Mesothelial cell of epicardium (in vitro differentiated cells): Measurements from ENCODE around the gene CAVIN3. TPM values are rescaled to one million over a fixed set of nuclear protein-coding genes. Genes with fewer than 3 reads are reported as not detected.

Experiments
- DNase-seq, 2 experiments: peaks; one replicate each; pipeline ENCODE4 v3.0.0; 2021; ENCODE audit warnings: low spot score in 2 of 2; ENCODE audit not compliant: unreplicated experiment in 2 of 2
- H3K27ac Mint-ChIP-seq: 2 replicates; pipeline ENCODE4 v1.8.0; 2021; ENCODE audit warnings: mixed read lengths
- H3K27me3 Mint-ChIP-seq: 2 replicates; pipeline ENCODE4 v1.8.0; 2021; ENCODE audit warnings: low read depth, mixed read lengths
- H3K36me3 Mint-ChIP-seq: 2 replicates; pipeline ENCODE4 v1.8.0; 2021; ENCODE audit warnings: mixed read lengths
- H3K4me1 Mint-ChIP-seq: 2 replicates; pipeline ENCODE4 v1.8.0; 2021; ENCODE audit warnings: mixed read lengths
- H3K4me3 Mint-ChIP-seq: 2 replicates; pipeline ENCODE4 v1.8.0; 2021; ENCODE audit warnings: mild to moderate bottlenecking, moderate library complexity, mixed read lengths
- H3K9me3 Mint-ChIP-seq: 2 replicates; pipeline ENCODE4 v1.8.0; 2021; ENCODE audit warnings: mixed read lengths
- total RNA-seq: library from RNA; stranded (reverse); gene quantifications from 3 replicates; pipeline ENCODE4 v1.2.1, GENCODE V29; 2021
- TF ChIP-seq, protein P1 (sequence below): fragments of 200-600 bp; sonication (generic); IDR thresholded peaks from one replicate; pipeline ENCODE4 v1.5.0; 2021; ENCODE audit warnings: antibody characterized with exemption; ENCODE audit not compliant: unreplicated experiment

Gene CAVIN3, protein sequence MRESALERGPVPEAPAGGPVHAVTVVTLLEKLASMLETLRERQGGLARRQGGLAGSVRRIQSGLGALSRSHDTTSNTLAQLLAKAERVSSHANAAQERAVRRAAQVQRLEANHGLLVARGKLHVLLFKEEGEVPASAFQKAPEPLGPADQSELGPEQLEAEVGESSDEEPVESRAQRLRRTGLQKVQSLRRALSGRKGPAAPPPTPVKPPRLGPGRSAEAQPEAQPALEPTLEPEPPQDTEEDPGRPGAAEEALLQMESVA
- total RNA-seq, result 15.3 to 16.4 TPM (median 16.3 TPM) in 3 replicates

DNA sequence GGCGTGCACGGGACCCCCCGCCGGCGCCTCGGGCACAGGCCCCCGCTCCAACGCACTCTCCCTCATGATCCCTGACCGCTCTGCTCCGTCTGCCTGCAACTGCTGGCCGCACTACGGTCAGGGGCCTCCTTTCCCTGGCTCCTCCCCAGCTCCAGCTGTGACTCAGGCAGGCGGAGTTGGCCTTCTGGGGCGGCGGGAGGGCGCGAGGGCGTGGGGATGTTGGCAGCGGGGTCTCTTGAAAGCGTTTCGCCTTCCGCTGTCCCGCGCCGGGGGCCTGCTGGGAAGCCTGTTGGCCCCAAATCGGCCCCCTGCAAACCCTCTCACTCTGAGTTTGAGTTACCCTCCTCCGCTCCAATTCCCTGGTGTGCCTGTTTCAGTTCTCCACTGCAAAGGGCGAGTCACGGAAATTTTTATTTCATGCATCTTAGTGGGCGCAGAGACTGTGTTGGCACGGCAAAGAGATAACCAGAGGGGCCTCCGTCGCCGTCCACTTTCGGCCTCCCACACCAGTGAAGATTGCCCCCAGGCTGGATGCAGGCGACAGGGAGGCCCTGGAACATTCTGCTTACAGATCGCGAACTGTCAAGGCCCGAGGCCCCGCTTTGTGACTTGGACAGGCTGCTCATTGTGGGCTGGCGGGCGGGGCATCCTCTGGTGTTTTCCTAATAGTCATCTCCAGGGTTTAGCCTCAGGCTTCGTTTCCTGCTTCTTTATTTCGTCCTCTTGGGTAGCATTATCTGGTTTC, at the start of gene CAVIN3:
TSS of gene CAVIN3 (minus strand) at position 91 of the 745 bp plus-strand sequence. CDS start at position 66, 25 bp downstream.
- TF ChIP-seq, protein P1, sequence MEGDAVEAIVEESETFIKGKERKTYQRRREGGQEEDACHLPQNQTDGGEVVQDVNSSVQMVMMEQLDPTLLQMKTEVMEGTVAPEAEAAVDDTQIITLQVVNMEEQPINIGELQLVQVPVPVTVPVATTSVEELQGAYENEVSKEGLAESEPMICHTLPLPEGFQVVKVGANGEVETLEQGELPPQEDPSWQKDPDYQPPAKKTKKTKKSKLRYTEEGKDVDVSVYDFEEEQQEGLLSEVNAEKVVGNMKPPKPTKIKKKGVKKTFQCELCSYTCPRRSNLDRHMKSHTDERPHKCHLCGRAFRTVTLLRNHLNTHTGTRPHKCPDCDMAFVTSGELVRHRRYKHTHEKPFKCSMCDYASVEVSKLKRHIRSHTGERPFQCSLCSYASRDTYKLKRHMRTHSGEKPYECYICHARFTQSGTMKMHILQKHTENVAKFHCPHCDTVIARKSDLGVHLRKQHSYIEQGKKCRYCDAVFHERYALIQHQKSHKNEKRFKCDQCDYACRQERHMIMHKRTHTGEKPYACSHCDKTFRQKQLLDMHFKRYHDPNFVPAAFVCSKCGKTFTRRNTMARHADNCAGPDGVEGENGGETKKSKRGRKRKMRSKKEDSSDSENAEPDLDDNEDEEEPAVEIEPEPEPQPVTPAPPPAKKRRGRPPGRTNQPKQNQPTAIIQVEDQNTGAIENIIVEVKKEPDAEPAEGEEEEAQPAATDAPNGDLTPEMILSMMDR, result no peak
- H3K4me1 Mint-ChIP-seq, result peaks cover 34% of the 10 kb centered on the region
- no peaks in the 10 kb centered on the region for H3K9me3 Mint-ChIP-seq
- H3K27ac Mint-ChIP-seq, result peak within 1 kb of the TSS; percentile 84
- H3K36me3 Mint-ChIP-seq, result no peaks in the 10 kb centered on the region
- H3K27me3 Mint-ChIP-seq, result peaks cover 21% of the 10 kb centered on the region
- DNase-seq, result peak; percentile 25 to 54
- peak within 1 kb of the TSS; percentile 77 for H3K4me3 Mint-ChIP-seq

DNA sequence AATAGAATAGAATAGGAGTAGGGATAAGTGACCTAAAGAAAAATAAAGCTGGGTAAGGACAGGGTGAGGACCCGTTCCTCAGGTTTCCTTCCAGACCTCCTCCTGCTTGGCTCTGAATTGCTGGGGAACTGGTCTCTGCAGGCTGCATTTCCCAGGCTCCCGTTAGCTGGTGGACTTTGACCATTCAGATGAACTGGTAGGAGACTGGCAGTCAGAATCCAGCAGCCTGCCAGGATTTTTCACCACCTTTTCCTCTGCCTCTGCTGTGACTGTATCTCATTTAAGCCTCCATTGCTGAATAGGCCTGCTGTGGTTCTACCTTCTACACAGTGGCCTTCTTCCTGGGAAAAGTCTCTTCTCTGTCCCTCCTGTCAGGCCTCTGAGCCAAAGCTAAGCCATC, 45.4 kb upstream of the CAVIN3 start:
- H3K27me3 Mint-ChIP-seq, result no peaks in the 10 kb centered on the region
- H3K27ac Mint-ChIP-seq, result no peak overlapping the region
- no peaks in the 10 kb centered on the region for H3K36me3 Mint-ChIP-seq
- TF ChIP-seq, protein P1, result no peak
- no peaks in the 10 kb centered on the region for H3K9me3 Mint-ChIP-seq
- no peak for DNase-seq
- no peak overlapping the region for H3K4me3 Mint-ChIP-seq
- H3K4me1 Mint-ChIP-seq, result no peaks in the 10 kb centered on the region

DNA sequence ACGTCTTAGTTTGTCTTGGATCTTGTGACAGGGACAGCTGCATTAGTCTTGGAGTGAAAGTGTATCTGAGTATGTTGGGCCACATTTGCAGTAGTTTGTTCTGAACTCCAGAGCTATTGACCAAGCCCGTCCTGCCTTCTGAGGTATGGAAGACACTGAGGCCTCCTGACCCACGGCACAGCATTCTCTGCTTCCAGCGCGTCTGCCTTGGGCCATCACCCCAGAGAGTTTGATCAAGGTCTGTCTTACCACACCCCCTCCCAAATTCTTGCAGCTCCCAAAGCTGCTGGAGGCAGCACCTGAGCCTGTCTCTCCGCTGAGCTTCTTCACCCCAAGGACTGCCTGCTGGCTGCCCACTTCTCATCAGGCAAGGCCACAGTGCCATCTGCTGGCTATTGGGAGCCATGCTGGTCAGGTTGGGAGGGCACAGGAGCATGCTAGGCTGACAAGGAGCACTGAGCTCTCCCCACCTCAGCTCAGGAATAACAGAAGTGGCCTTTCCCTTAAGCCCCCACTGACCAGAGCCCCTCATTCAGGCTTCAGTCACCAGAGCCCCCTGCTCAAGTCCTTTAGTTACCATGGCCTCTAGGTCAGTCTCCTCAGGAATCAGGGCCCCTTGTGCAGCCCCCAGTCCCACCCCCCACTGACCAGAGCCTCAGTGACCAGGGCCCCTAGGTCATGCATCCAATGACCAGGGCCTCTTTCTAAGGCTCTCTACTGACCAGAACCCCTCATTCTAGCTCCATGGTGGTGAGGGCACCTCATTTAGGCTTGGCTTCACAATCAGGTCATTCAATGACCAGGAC, 42.8 kb upstream of the CAVIN3 start:
- H3K9me3 Mint-ChIP-seq, result no peaks in the 10 kb centered on the region

DNA sequence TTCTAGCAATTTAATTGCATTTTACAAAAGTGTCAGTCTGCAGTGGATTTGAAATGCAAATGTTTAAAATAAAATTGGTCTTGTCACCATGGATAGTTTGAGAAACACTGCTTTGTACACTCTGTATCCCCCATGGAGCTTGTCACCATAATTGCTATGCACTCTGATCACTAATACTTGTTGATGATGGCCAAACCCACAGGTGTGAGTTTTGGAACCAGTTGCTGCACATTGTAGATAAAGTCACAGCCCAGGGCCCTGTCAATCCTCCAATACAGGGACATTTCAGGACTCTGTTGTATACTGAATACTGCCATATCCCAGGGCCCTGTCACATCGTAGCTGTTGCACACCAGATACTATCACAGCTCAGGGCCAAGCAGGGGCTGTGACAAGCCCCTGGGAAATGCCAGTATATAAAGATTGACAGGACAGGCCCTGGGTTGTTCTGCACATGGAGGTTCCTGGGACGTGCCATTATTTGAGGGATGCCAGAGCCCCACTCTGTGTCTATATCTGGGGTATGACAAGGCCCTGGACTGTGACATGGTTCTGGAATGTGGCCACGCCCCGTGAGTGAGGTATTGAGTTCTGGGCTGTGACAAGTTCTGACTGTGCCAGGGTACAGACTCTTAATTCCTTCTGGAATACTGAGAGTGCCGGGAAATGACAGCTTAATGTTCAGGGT, 42.0 kb upstream of the CAVIN3 start:
- Mint-ChIP-seq H3K36me3 (no peaks in the 10 kb centered on the region), H3K9me3 (no peaks in the 10 kb centered on the region), H3K27me3 (no peaks in the 10 kb centered on the region), H3K27ac (no peak overlapping the region), H3K4me3 (no peak overlapping the region), H3K4me1 (peaks cover 3% of the 10 kb centered on the region)
- no peak for DNase-seq
- TF ChIP-seq, protein P1, result no peak

More for the DNA sequence above, 42.8 kb upstream of the CAVIN3 start:
- Mint-ChIP-seq H3K36me3 (no peaks in the 10 kb centered on the region), H3K4me1 (no peaks in the 10 kb centered on the region), H3K27ac (no peak overlapping the region), H3K27me3 (no peaks in the 10 kb centered on the region), H3K4me3 (no peak overlapping the region)
- TF ChIP-seq, protein P1, result peak; percentile 66
- peak; percentile 63 to 80 for DNase-seq

DNA sequence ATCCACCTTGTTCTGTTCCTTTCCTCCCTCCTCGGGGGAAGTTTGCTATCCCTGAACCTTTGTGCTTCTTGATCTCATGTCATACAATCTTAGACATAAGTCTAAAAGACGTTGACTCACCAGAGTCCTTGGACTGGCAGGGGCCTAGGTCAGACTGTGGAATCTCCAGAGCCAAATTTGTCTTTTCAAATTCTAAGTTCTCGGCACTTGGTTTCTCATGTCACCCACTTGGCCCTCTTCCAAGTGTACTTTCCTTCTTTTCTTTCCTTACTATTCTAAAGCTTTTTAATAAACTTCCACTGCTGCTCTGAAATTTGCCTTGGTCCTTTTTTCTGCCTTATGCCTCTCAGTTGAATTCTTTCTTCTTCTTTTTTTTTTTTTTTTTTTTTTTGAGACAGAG, 39.9 kb upstream of the CAVIN3 start:
- no peaks in the 10 kb centered on the region for H3K36me3 Mint-ChIP-seq
- H3K4me1 Mint-ChIP-seq, result peaks cover 12% of the 10 kb centered on the region
- H3K4me3 Mint-ChIP-seq, result no peak overlapping the region
- TF ChIP-seq, protein P1, result no peak
- H3K27me3 Mint-ChIP-seq, result no peaks in the 10 kb centered on the region
- no peaks in the 10 kb centered on the region for H3K9me3 Mint-ChIP-seq
- DNase-seq, result no peak
- H3K27ac Mint-ChIP-seq, result no peak overlapping the region
